ENCODE data around the gene STUM. TPM values are rescaled to one million over a fixed set of nuclear protein-coding genes. Genes with fewer than 3 reads are reported as not detected.
"Not testable (repeated sequence)": the region's sequence is repeated elsewhere in the genome, so short reads cannot be mapped to it uniquely, and the experiment has no call there.

Gene STUM, protein sequence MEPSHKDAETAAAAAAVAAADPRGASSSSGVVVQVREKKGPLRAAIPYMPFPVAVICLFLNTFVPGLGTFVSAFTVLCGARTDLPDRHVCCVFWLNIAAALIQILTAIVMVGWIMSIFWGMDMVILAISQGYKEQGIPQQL
- 2.0 TPM for polyA plus RNA-seq (2013, experiment 1 of 4)
- 1.1 TPM for polyA plus RNA-seq (2013, experiment 2 of 4)
- 0.59 TPM for polyA plus RNA-seq (2013, experiment 3 of 4)
- polyA plus RNA-seq (2013, experiment 4 of 4): 0.57 TPM

- Histone ChIP-seq H3K27me3 (ENCODE audit: control insufficient read depth, insufficient read depth, low read length, poor library complexity, severe bottlenecking) (peaks cover 44% of the 10 kb centered on the region), H3K27ac (ENCODE audit: insufficient read depth, low read depth, low read length, poor library complexity, severe bottlenecking) (no peak within 1 kb of the TSS)
- WGBS, 2 experiments: 0% methylated on average over 82 of the region's 82 CpGs
These were observed at the start of gene STUM for GRCh38 chr1:226548256-226549093. Gene STUM, plus strand, starts transcription at chr1:226548764. Its CDS starts 141 bp downstream, at chr1:226548905.

DNA sequence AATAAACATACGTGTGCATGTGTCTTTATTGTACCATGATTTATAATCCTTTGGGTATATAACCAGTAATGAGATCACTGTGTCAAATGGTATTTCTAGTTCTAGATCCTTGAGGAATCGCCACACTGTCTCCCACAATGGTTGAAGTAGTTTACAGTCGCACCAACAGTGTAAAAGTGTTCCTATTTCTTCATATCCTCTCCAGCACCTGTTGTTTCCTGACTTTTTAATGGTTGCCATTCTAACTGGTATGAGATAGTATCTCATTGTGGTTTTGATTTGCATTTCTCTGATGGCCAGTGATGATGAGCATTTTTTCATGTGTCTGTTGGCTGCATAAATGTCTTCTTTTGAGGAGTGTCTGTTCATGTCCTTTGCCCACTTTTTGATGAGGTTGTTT is 48.9 kb upstream of the STUM start:
- H3K36me3 ChIP-seq (ENCODE audit: control insufficient read depth, insufficient read depth, low read length): not testable (repeated sequence)
- 98 to 100% methylated on average over 3 of the region's 3 CpGs for WGBS, 2 experiments

More at GRCh38 chr1:226548256-226549093, at the start of gene STUM:
- Histone ChIP-seq H3K9me3 (ENCODE audit: control insufficient read depth, low read length) (no peaks in the 10 kb centered on the region), H3K4me3 (ENCODE audit: insufficient read depth, low read depth, low read length) (peak within 1 kb of the TSS; percentile 35), H3K36me3 (ENCODE audit: control insufficient read depth, insufficient read depth, low read length) (no peaks in the 10 kb centered on the region), H3K4me1 (ENCODE audit: control insufficient read depth, insufficient read depth, low read length) (peaks cover 5% of the 10 kb centered on the region)

GRCh38 chr1:226506021-226506420 is 42.5 kb upstream of the STUM start:
- Histone ChIP-seq H3K36me3 (ENCODE audit: control insufficient read depth, insufficient read depth, low read length) (no peaks in the 10 kb centered on the region), H3K4me3 (ENCODE audit: insufficient read depth, low read depth, low read length) (no peak overlapping the region)
- 75 to 96% methylated on average over 1 to 2 of the region's 2 CpGs for WGBS, 2 experiments

More for the DNA sequence above, 48.9 kb upstream of the STUM start:
- not testable (repeated sequence) for H3K27me3 ChIP-seq (ENCODE audit: control insufficient read depth, insufficient read depth, low read length, poor library complexity, severe bottlenecking); H3K27ac ChIP-seq (ENCODE audit: insufficient read depth, low read depth, low read length, poor library complexity, severe bottlenecking); H3K4me3 ChIP-seq (ENCODE audit: insufficient read depth, low read depth, low read length); H3K4me1 ChIP-seq (ENCODE audit: control insufficient read depth, insufficient read depth, low read length); H3K9me3 ChIP-seq (ENCODE audit: control insufficient read depth, low read length)

GRCh38 chr1:226506921-226507320 is 41.6 kb upstream of the STUM start:
- Histone ChIP-seq H3K9me3 (ENCODE audit: control insufficient read depth, low read length) (no peaks in the 10 kb centered on the region), H3K36me3 (ENCODE audit: control insufficient read depth, insufficient read depth, low read length) (no peaks in the 10 kb centered on the region)
- WGBS, 2 experiments: 90 to 95% methylated on average over 5 of the region's 5 CpGs

More at GRCh38 chr1:226506021-226506420, 42.5 kb upstream of the STUM start:
- Histone ChIP-seq H3K27me3 (ENCODE audit: control insufficient read depth, insufficient read depth, low read length, poor library complexity, severe bottlenecking) (peaks cover 4% of the 10 kb centered on the region), H3K27ac (ENCODE audit: insufficient read depth, low read depth, low read length, poor library complexity, severe bottlenecking) (no peak overlapping the region), H3K9me3 (ENCODE audit: control insufficient read depth, low read length) (no peaks in the 10 kb centered on the region), H3K4me1 (ENCODE audit: control insufficient read depth, insufficient read depth, low read length) (no peaks in the 10 kb centered on the region)

GRCh38 chr1:226510453-226510852 is 38.1 kb upstream of the STUM start:
- WGBS, 2 experiments: 93 to 96% methylated on average over 1 of the region's 1 CpG

More at GRCh38 chr1:226506921-226507320, 41.6 kb upstream of the STUM start:
- peaks cover 4% of the 10 kb centered on the region for H3K27me3 ChIP-seq (ENCODE audit: control insufficient read depth, insufficient read depth, low read length, poor library complexity, severe bottlenecking)
- H3K27ac ChIP-seq (ENCODE audit: insufficient read depth, low read depth, low read length, poor library complexity, severe bottlenecking): no peak overlapping the region
- H3K4me3 ChIP-seq (ENCODE audit: insufficient read depth, low read depth, low read length): no peak overlapping the region
- no peaks in the 10 kb centered on the region for H3K4me1 ChIP-seq (ENCODE audit: control insufficient read depth, insufficient read depth, low read length)

DNA sequence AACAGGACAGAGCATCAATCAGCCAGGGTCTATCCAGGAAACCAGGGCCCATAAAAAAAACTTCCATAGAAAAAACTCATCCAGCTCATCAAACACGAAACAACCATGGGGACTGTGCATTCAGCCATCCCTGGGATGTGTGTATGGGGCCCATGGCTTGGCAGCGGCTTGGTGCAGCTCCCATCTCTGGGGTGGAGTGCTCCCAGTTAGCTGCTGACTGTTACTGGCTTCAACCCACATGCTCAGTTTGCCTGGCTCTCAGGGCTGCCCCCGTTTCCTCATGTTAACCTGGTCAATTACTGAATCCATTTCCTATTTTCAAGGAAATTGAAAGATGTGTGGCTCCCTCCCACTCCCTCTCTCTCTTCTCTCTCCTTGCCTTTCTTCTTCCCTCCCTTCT is 37.3 kb upstream of the STUM start:
- Histone ChIP-seq H3K9me3 (ENCODE audit: control insufficient read depth, low read length) (no peaks in the 10 kb centered on the region), H3K36me3 (ENCODE audit: control insufficient read depth, insufficient read depth, low read length) (no peaks in the 10 kb centered on the region), H3K4me3 (ENCODE audit: insufficient read depth, low read depth, low read length) (no peak overlapping the region), H3K27me3 (ENCODE audit: control insufficient read depth, insufficient read depth, low read length, poor library complexity, severe bottlenecking) (peaks cover 4% of the 10 kb centered on the region), H3K27ac (ENCODE audit: insufficient read depth, low read depth, low read length, poor library complexity, severe bottlenecking) (no peak overlapping the region), H3K4me1 (ENCODE audit: control insufficient read depth, insufficient read depth, low read length) (no peaks in the 10 kb centered on the region)
- WGBS, 2 experiments: 83 to 89% methylated on average over 3 of the region's 3 CpGs

More at GRCh38 chr1:226510453-226510852, 38.1 kb upstream of the STUM start:
- Histone ChIP-seq H3K4me1 (ENCODE audit: control insufficient read depth, insufficient read depth, low read length) (no peaks in the 10 kb centered on the region), H3K4me3 (ENCODE audit: insufficient read depth, low read depth, low read length) (no peak overlapping the region), H3K27me3 (ENCODE audit: control insufficient read depth, insufficient read depth, low read length, poor library complexity, severe bottlenecking) (peaks cover 4% of the 10 kb centered on the region), H3K27ac (ENCODE audit: insufficient read depth, low read depth, low read length, poor library complexity, severe bottlenecking) (no peak overlapping the region), H3K36me3 (ENCODE audit: control insufficient read depth, insufficient read depth, low read length) (no peaks in the 10 kb centered on the region), H3K9me3 (ENCODE audit: control insufficient read depth, low read length) (no peaks in the 10 kb centered on the region)

- no peaks in the 10 kb centered on the region for H3K36me3 ChIP-seq (ENCODE audit: control insufficient read depth, insufficient read depth, low read length)
- no peak overlapping the region for H3K4me3 ChIP-seq (ENCODE audit: insufficient read depth, low read depth, low read length)
- H3K27me3 ChIP-seq (ENCODE audit: control insufficient read depth, insufficient read depth, low read length, poor library complexity, severe bottlenecking): peaks cover 4% of the 10 kb centered on the region
- no peaks in the 10 kb centered on the region for H3K9me3 ChIP-seq (ENCODE audit: control insufficient read depth, low read length)
- no peak overlapping the region for H3K27ac ChIP-seq (ENCODE audit: insufficient read depth, low read depth, low read length, poor library complexity, severe bottlenecking)
- 79 to 87% methylated on average over 2 of the region's 2 CpGs for WGBS, 2 experiments
- H3K4me1 ChIP-seq (ENCODE audit: control insufficient read depth, insufficient read depth, low read length): no peaks in the 10 kb centered on the region
These were observed 36.4 kb upstream of the STUM start for GRCh38 chr1:226512076-226512728.

- no peaks in the 10 kb centered on the region for H3K9me3 ChIP-seq (ENCODE audit: control insufficient read depth, low read length)
- H3K27ac ChIP-seq (ENCODE audit: insufficient read depth, low read depth, low read length, poor library complexity, severe bottlenecking): no peak overlapping the region
- H3K4me3 ChIP-seq (ENCODE audit: insufficient read depth, low read depth, low read length): no peak overlapping the region
- H3K4me1 ChIP-seq (ENCODE audit: control insufficient read depth, insufficient read depth, low read length): no peaks in the 10 kb centered on the region
- no peaks in the 10 kb centered on the region for H3K36me3 ChIP-seq (ENCODE audit: control insufficient read depth, insufficient read depth, low read length)
- WGBS, 2 experiments: 96 to 98% methylated on average over 3 of the region's 3 CpGs
- no peaks in the 10 kb centered on the region for H3K27me3 ChIP-seq (ENCODE audit: control insufficient read depth, insufficient read depth, low read length, poor library complexity, severe bottlenecking)
These were observed 30.2 kb upstream of the STUM start for GRCh38 chr1:226518375-226518774.

GRCh38 chr1:226519135-226519534 is 29.4 kb upstream of the STUM start:
- no peaks in the 10 kb centered on the region for H3K27me3 ChIP-seq (ENCODE audit: control insufficient read depth, insufficient read depth, low read length, poor library complexity, severe bottlenecking)
- H3K4me1 ChIP-seq (ENCODE audit: control insufficient read depth, insufficient read depth, low read length): no peaks in the 10 kb centered on the region
- no peaks in the 10 kb centered on the region for H3K9me3 ChIP-seq (ENCODE audit: control insufficient read depth, low read length)
- no peak overlapping the region for H3K27ac ChIP-seq (ENCODE audit: insufficient read depth, low read depth, low read length, poor library complexity, severe bottlenecking)
- 84 to 92% methylated on average over 1 of the region's 1 CpG for WGBS, 2 experiments
- no peaks in the 10 kb centered on the region for H3K36me3 ChIP-seq (ENCODE audit: control insufficient read depth, insufficient read depth, low read length)
- H3K4me3 ChIP-seq (ENCODE audit: insufficient read depth, low read depth, low read length): no peak overlapping the region

All from ectodermal cell (in vitro differentiated cells).